Uterus (tissue), 4 donors: ENCODE results near the gene RUNX1. TPM values are rescaled to one million over a fixed set of nuclear protein-coding genes. Genes with fewer than 3 reads are reported as not detected.

ENCODE experiments used
- DNase-seq, 2 donors: peaks; one replicate each; pipeline ENCODE4 v3.0.0-alpha.2; 2019 to 2020
- H3K27ac ChIP-seq, 2 donors: fragments of 200-600 bp; sonication (generic); 1 replicate in 1 of 2; 2 replicates in 1 of 2; pipeline ENCODE4 v1.5.1; 2016 to 2018
- H3K27me3 ChIP-seq, 2 donors: fragments of 200-600 bp; sonication (generic); one replicate each; pipeline ENCODE4 v1.5.1; 2018 to 2019; ENCODE audit warnings: control low read depth in 1 of 2
- H3K36me3 ChIP-seq, 2 donors: fragments of 200-600 bp; sonication (generic); one replicate each; pipeline ENCODE4 v1.5.1; 2019; ENCODE audit warnings: control low read depth in 1 of 2
- H3K4me1 ChIP-seq, 2 donors: fragments of 200-600 bp; sonication (generic); one replicate each; pipeline ENCODE4 v1.5.1; 2018 to 2019; ENCODE audit warnings: control low read depth in 1 of 2
- H3K4me3 ChIP-seq, 2 donors: fragments of 200-600 bp; sonication (generic); 1 replicate in 1 of 2; 2 replicates in 1 of 2; pipeline ENCODE4 v1.5.1; 2018 to 2019; ENCODE audit warnings: mild to moderate bottlenecking in 1 of 2
- H3K9me3 ChIP-seq, 2 donors: fragments of 200-600 bp; sonication (generic); one replicate each; pipeline ENCODE4 v1.5.1; 2019; ENCODE audit warnings: control low read depth in 1 of 2
- POLR2A ChIP-seq, 2 donors: fragments of 450-650 bp; IDR thresholded peaks; one replicate each; pipeline ENCODE4 v1.6.1; 2016; ENCODE audit warnings: antibody characterized with exemption in 2 of 2, mild to moderate bottlenecking in 1 of 2, moderate library complexity in 1 of 2
- intact Hi-C: fragments of 100-400 bp; cut with DNase I; formaldehyde crosslinking; loops from one replicate; pipeline ENCODE4 v1.15.1; 2023; ENCODE audit warnings: low total_unique reads
- total RNA-seq, 4 donors: library from RNA; depleted of rRNA in 3 of 4; stranded (reverse); fragments of >200 nt in 3 of 4; gene quantifications; one replicate each; pipeline versions ENCODE4 v1.1.0 to v1.2.4, GENCODE V29; 2014 to 2023
- TF ChIP-seq, protein P1 (sequence below), 4 experiments: fragments of 200-600 bp in 2 of 4; fragments of 450-650 bp in 2 of 4; sonication (generic) in 2 of 4; IDR thresholded peaks; one replicate each; pipeline ENCODE4 v1.5.1; 2016 to 2019; ENCODE audit warnings: antibody characterized with exemption in 4 of 4, mild to moderate bottlenecking in 2 of 4, moderate library complexity in 1 of 4
- donor health status: DM: yes; HTN: yes; CAD: no.

Gene RUNX1
- total RNA-seq, 4 donors from 2014 or later = under 0.01 to 13.2 (median 8.7) TPM

GRCh38 chr21:35024513-35024912, 24.6 kb downstream of the RUNX1 start:
- H3K27me3 ChIP-seq = no peaks in the 10 kb centered on the region
- no peaks in the 10 kb centered on the region for H3K4me1 ChIP-seq
- intact Hi-C loops = no loop called here
- no peak for DNase-seq
- no peaks in the 10 kb centered on the region for H3K36me3 ChIP-seq
- H3K9me3 ChIP-seq = no peaks in the 10 kb centered on the region
- TF ChIP-seq, protein P1, sequence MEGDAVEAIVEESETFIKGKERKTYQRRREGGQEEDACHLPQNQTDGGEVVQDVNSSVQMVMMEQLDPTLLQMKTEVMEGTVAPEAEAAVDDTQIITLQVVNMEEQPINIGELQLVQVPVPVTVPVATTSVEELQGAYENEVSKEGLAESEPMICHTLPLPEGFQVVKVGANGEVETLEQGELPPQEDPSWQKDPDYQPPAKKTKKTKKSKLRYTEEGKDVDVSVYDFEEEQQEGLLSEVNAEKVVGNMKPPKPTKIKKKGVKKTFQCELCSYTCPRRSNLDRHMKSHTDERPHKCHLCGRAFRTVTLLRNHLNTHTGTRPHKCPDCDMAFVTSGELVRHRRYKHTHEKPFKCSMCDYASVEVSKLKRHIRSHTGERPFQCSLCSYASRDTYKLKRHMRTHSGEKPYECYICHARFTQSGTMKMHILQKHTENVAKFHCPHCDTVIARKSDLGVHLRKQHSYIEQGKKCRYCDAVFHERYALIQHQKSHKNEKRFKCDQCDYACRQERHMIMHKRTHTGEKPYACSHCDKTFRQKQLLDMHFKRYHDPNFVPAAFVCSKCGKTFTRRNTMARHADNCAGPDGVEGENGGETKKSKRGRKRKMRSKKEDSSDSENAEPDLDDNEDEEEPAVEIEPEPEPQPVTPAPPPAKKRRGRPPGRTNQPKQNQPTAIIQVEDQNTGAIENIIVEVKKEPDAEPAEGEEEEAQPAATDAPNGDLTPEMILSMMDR (IDR thresholded peaks at IDR 0.05) = no peak
- TF ChIP-seq POLR2A (IDR thresholded peaks at IDR 0.05) = no peak
- H3K4me3 ChIP-seq = no peak overlapping the region
- no peak overlapping the region for H3K27ac ChIP-seq

DNA sequence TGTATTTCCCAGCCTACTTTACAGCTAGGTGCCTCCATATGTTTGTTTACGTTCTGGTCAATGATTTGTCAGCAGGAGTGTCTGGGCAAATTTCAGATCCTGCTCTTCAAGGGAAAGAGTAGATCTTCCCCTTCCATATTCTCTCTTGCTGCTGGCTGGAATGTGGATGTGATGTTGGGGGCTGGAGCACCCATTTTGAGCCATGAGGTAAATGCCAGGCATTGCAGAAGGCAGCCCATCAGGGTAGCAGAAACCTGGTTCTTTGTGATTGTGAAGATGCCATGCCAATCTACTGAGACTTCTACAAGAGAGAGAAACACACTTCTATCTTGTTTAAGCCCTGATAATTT, 25.1 kb downstream of the RUNX1 start:
- no peaks in the 10 kb centered on the region for H3K27me3 ChIP-seq
- no peaks in the 10 kb centered on the region for H3K36me3 ChIP-seq
- H3K4me1 ChIP-seq = no peaks in the 10 kb centered on the region
- H3K27ac ChIP-seq = no peak overlapping the region
- no peaks in the 10 kb centered on the region for H3K9me3 ChIP-seq
- intact Hi-C loops = no loop called here
- H3K4me3 ChIP-seq = no peak overlapping the region
- no peak for DNase-seq
- TF ChIP-seq, protein P1 (IDR thresholded peaks at IDR 0.05) = no peak
- no peak for TF ChIP-seq POLR2A (IDR thresholded peaks at IDR 0.05)

DNA sequence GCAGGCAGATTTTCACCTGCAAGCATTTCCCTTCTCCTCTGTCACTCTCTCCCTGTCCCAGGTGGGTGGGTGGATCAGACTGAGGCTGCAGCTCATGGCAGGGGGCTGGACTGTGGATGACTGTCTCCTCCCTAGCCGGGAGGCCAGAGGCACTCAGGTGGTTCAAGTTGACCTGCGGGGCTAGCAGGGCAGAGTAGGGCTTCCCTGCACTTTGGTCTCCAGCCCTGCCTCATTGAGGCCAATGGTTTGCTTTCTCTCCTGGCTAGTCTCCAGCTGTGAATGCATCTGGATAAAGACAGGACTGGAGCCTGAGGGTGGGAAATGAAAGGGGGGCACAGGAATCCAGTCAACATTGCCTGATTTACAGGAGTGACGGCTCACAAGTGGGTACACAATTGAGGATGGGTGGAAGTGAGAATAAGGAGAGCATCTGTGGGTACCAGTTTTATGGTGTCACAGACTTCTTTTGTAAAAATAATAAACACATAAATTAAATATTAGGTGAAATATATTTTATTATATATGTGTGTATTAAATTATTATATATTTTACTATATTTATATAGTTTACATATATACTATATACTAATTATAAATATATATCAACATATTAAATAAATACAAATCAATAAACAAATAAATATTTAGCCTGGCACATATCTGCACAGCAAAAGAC, 25.6 kb downstream of the RUNX1 start:
- Histone ChIP-seq H3K27ac (no peak overlapping the region), H3K4me3 (no peak overlapping the region), H3K36me3 (no peaks in the 10 kb centered on the region), H3K4me1 (no peaks in the 10 kb centered on the region), H3K9me3 (no peaks in the 10 kb centered on the region), H3K27me3 (no peaks in the 10 kb centered on the region)
- no peak for TF ChIP-seq POLR2A (IDR thresholded peaks at IDR 0.05)
- TF ChIP-seq, protein P1 (IDR thresholded peaks at IDR 0.05) = no peak
- intact Hi-C loops = no loop called here
- DNase-seq = no peak

- intact Hi-C loops = no loop called here
- H3K27me3 ChIP-seq = no peaks in the 10 kb centered on the region
- no peaks in the 10 kb centered on the region for H3K9me3 ChIP-seq
- H3K4me1 ChIP-seq = no peaks in the 10 kb centered on the region
- DNase-seq = no peak
- no peak overlapping the region for H3K4me3 ChIP-seq
- no peak for TF ChIP-seq POLR2A (IDR thresholded peaks at IDR 0.05)
- TF ChIP-seq, protein P1 (IDR thresholded peaks at IDR 0.05) = no peak
- no peak overlapping the region for H3K27ac ChIP-seq
- no peaks in the 10 kb centered on the region for H3K36me3 ChIP-seq
Observed at GRCh38 chr21:35021546-35021945, 27.6 kb downstream of the RUNX1 start.

GRCh38 chr21:35020902-35021301, 28.2 kb downstream of the RUNX1 start:
- Histone ChIP-seq H3K4me3 (no peak overlapping the region), H3K4me1 (no peaks in the 10 kb centered on the region), H3K9me3 (no peaks in the 10 kb centered on the region), H3K36me3 (no peaks in the 10 kb centered on the region), H3K27me3 (no peaks in the 10 kb centered on the region), H3K27ac (no peak overlapping the region)
- intact Hi-C loops = no loop called here
- no peak for DNase-seq
- no peak for TF ChIP-seq POLR2A (IDR thresholded peaks at IDR 0.05)
- TF ChIP-seq, protein P1 (IDR thresholded peaks at IDR 0.05) = no peak
